NCI-H2107 treated with DMSO at 0.1 percent for 48 hours (cell line): ENCODE measurements around the gene LRRC37A3.
"Not testable (repeated sequence)": the region's sequence is repeated elsewhere in the genome, so short reads cannot be mapped to it uniquely, and the experiment has no call there.

Experiments used
- DNase-seq: peaks from one replicate; lab custom pipeline; 2025; ENCODE audit not compliant: unreplicated experiment; lab: John Stamatoyannopoulos, UW

Gene LRRC37A3

GRCh38 chr17:64919289-64920025, at the start of gene LRRC37A3:
Gene LRRC37A3, minus strand, starts transcription at chr17:64919478. Its CDS starts 22,221 bp downstream, at chr17:64897257.
- peak; percentile 91 for DNase-seq

- not testable (repeated sequence) for DNase-seq
These were observed 46.6 kb upstream of the LRRC37A3 start for GRCh38 chr17:64965873-64966287.

- not testable (repeated sequence) for DNase-seq
These were observed 46.1 kb upstream of the LRRC37A3 start for GRCh38 chr17:64965256-64965872.

- no peak for DNase-seq
These were observed 45.5 kb upstream of the LRRC37A3 start for GRCh38 chr17:64964796-64965195.

GRCh38 chr17:64963814-64964213, 44.5 kb upstream of the LRRC37A3 start:
- not testable (repeated sequence) for DNase-seq

- DNase-seq, result peak; percentile 56
These were observed 42.5 kb upstream of the LRRC37A3 start for GRCh38 chr17:64961563-64962378.

GRCh38 chr17:64951877-64952276, 32.6 kb upstream of the LRRC37A3 start:
- DNase-seq, result no peak

GRCh38 chr17:64950871-64951270, 31.6 kb upstream of the LRRC37A3 start:
- no peak for DNase-seq

- DNase-seq, result no peak
These were observed 27.9 kb upstream of the LRRC37A3 start for GRCh38 chr17:64947152-64947551.

GRCh38 chr17:64941761-64942160, 22.5 kb upstream of the LRRC37A3 start:
- no peak for DNase-seq

GRCh38 chr17:64941045-64941444, 21.8 kb upstream of the LRRC37A3 start:
- DNase-seq, result no peak

- no peak for DNase-seq
These were observed 20.8 kb upstream of the LRRC37A3 start for GRCh38 chr17:64940055-64940454.

GRCh38 chr17:64938925-64939474, 19.7 kb upstream of the LRRC37A3 start:
- no peak for DNase-seq

- DNase-seq, result no peak
These were observed 19.0 kb upstream of the LRRC37A3 start for GRCh38 chr17:64938290-64938689.

GRCh38 chr17:64936117-64936516, 16.8 kb upstream of the LRRC37A3 start:
- DNase-seq, result no peak

GRCh38 chr17:64934284-64934778, 15.1 kb upstream of the LRRC37A3 start:
- not testable (repeated sequence) for DNase-seq

GRCh38 chr17:64932850-64933249, 13.6 kb upstream of the LRRC37A3 start:
- DNase-seq, result not testable (repeated sequence)

GRCh38 chr17:64930374-64930773, 11.1 kb upstream of the LRRC37A3 start:
- not testable (repeated sequence) for DNase-seq

GRCh38 chr17:64929419-64930209, 10.3 kb upstream of the LRRC37A3 start:
- not testable (repeated sequence) for DNase-seq

- not testable (repeated sequence) for DNase-seq
These were observed 9.4 kb upstream of the LRRC37A3 start for GRCh38 chr17:64928701-64929100.
